Stimulated activated naive CD8-positive, alpha-beta T cell treated with anti-CD3 and anti-CD28 coated beads, Interleukin-15, Interleukin-2, amounts not matched to agents 100 ng/mL and 50 ng/mL, for 24 hours (primary cell): Measurements from ENCODE around the gene STK40.

ENCODE experiments used
- H3K27ac Mint-ChIP-seq: one replicate; pipeline ENCODE4 v1.8.0; 2021; ENCODE audit warnings: mild to moderate bottlenecking, mixed read lengths
- H3K27me3 Mint-ChIP-seq: one replicate; pipeline ENCODE4 v1.8.0; 2021; ENCODE audit warnings: mixed read lengths
- H3K36me3 Mint-ChIP-seq: one replicate; pipeline ENCODE4 v1.8.0; 2021; ENCODE audit warnings: low read depth, mixed read lengths
- H3K4me1 Mint-ChIP-seq: one replicate; pipeline ENCODE4 v1.8.0; 2021; ENCODE audit warnings: low read depth, mixed read lengths
- H3K4me3 Mint-ChIP-seq: one replicate; pipeline ENCODE4 v1.8.0; 2021; ENCODE audit warnings: mild to moderate bottlenecking, mixed read lengths
- H3K9me3 Mint-ChIP-seq: one replicate; pipeline ENCODE4 v1.8.0; 2021; ENCODE audit warnings: mixed read lengths

The STK40 gene

GRCh38 chr1:36367798-36368197 is 17.9 kb downstream of the STK40 start:
- Mint-ChIP-seq H3K36me3 (peaks cover 3% of the 10 kb centered on the region), H3K27ac (peak overlapping the region; percentile 33), H3K4me1 (peaks cover 54% of the 10 kb centered on the region), H3K9me3 (no peaks in the 10 kb centered on the region), H3K4me3 (no peak overlapping the region), H3K27me3 (no peaks in the 10 kb centered on the region)

DNA sequence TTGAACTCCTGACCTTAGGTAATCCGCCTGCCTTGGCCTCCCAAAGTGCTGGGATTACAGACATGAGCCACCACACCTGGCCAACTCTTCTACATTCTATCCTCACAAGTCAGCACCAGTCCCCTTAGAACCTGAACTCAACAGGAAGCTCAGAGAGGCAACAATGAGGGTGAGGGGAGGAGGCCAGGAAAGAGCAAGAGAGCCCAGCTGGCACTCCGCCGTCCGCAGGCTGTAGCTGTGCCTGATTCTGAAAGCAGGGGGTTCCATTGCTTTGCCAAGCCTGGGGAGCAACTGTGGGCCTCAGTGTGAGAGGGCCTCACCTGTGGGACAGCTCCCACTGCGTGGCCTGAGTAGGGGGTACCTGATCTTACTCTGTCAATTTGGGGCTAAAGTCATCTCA is 18.7 kb downstream of the STK40 start:
- Mint-ChIP-seq H3K9me3 (no peaks in the 10 kb centered on the region), H3K4me1 (peaks cover 47% of the 10 kb centered on the region), H3K4me3 (no peak overlapping the region), H3K36me3 (peaks cover 7% of the 10 kb centered on the region), H3K27ac (peak overlapping the region; percentile 79), H3K27me3 (no peaks in the 10 kb centered on the region)

GRCh38 chr1:36366091-36366661 is 19.5 kb downstream of the STK40 start:
- no peak overlapping the region for H3K4me3 Mint-ChIP-seq
- peak overlapping the region; percentile 79 for H3K27ac Mint-ChIP-seq
- H3K4me1 Mint-ChIP-seq: peaks cover 44% of the 10 kb centered on the region
- peaks cover 11% of the 10 kb centered on the region for H3K36me3 Mint-ChIP-seq
- H3K9me3 Mint-ChIP-seq: no peaks in the 10 kb centered on the region
- no peaks in the 10 kb centered on the region for H3K27me3 Mint-ChIP-seq

- Mint-ChIP-seq H3K4me3 (no peak overlapping the region), H3K27me3 (no peaks in the 10 kb centered on the region), H3K9me3 (no peaks in the 10 kb centered on the region), H3K36me3 (peaks cover 11% of the 10 kb centered on the region), H3K4me1 (peaks cover 44% of the 10 kb centered on the region), H3K27ac (peak overlapping the region; percentile 79)
Measured at GRCh38 chr1:36365381-36365780, 20.3 kb downstream of the STK40 start.

GRCh38 chr1:36359911-36360550 is 25.7 kb downstream of the STK40 start:
- peaks cover 51% of the 10 kb centered on the region for H3K36me3 Mint-ChIP-seq
- peaks cover 10% of the 10 kb centered on the region for H3K4me1 Mint-ChIP-seq
- H3K4me3 Mint-ChIP-seq: no peak overlapping the region
- no peaks in the 10 kb centered on the region for H3K27me3 Mint-ChIP-seq
- H3K9me3 Mint-ChIP-seq: no peaks in the 10 kb centered on the region
- H3K27ac Mint-ChIP-seq: peak overlapping the region; percentile 80

DNA sequence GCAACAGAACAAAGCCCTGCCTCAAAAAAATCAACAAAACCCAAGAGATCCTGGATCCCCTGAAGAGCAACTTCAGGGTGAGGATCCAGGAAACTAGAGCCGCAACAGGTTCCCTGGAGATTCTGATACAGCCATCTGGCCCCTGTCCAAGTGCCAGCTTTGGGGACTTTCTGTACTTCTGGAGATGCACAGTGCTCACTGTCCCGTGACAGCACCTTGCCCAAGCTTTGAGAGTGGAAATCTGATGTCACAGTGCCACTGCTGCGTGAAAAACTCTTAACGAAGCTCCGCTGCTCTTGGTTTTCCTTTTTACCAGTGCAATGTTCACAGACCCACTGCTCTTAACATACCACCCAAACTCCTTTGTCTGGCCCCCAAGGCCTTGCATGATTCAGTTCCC is 26.3 kb downstream of the STK40 start:
- H3K4me1 Mint-ChIP-seq: peaks cover 9% of the 10 kb centered on the region
- H3K27ac Mint-ChIP-seq: peak overlapping the region; percentile 80
- H3K27me3 Mint-ChIP-seq: no peaks in the 10 kb centered on the region
- H3K4me3 Mint-ChIP-seq: no peak overlapping the region
- no peaks in the 10 kb centered on the region for H3K9me3 Mint-ChIP-seq
- peaks cover 56% of the 10 kb centered on the region for H3K36me3 Mint-ChIP-seq

GRCh38 chr1:36358514-36359084 is 27.1 kb downstream of the STK40 start:
- H3K27ac Mint-ChIP-seq: no peak overlapping the region
- H3K4me3 Mint-ChIP-seq: no peak overlapping the region
- H3K9me3 Mint-ChIP-seq: no peaks in the 10 kb centered on the region
- H3K27me3 Mint-ChIP-seq: no peaks in the 10 kb centered on the region
- peaks cover 9% of the 10 kb centered on the region for H3K4me1 Mint-ChIP-seq
- peaks cover 59% of the 10 kb centered on the region for H3K36me3 Mint-ChIP-seq

DNA sequence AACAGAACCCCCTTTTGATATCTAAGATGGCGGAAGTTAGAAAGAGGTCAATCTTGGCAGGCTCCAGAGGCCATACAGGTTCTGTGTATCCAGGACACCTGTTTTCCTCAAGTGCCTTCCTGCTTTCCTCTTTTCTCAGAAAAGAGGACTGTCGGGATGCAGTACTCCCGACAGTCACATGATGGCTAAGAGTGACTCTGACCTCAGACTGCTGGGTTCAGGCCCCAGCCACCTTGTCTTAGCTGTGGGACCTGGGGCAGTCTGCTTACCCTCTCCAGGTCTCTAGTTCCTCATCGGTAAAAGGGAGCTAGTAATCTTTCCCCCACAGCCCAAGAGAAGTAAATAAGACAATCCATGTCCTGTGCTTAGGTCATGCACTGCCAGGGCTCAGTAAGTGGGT is 29.9 kb downstream of the STK40 start:
- H3K27ac Mint-ChIP-seq: no peak overlapping the region

GRCh38 chr1:36354486-36354885 is 31.2 kb downstream of the STK40 start:
- Mint-ChIP-seq H3K27me3 (no peaks in the 10 kb centered on the region), H3K9me3 (no peaks in the 10 kb centered on the region), H3K27ac (no peak overlapping the region), H3K4me3 (no peak overlapping the region), H3K4me1 (peaks cover 30% of the 10 kb centered on the region), H3K36me3 (peaks cover 56% of the 10 kb centered on the region)

More for the DNA sequence above, 29.9 kb downstream of the STK40 start:
- H3K9me3 Mint-ChIP-seq: no peaks in the 10 kb centered on the region
- no peak overlapping the region for H3K4me3 Mint-ChIP-seq
- no peaks in the 10 kb centered on the region for H3K27me3 Mint-ChIP-seq
- peaks cover 28% of the 10 kb centered on the region for H3K4me1 Mint-ChIP-seq
- peaks cover 56% of the 10 kb centered on the region for H3K36me3 Mint-ChIP-seq

GRCh38 chr1:36352910-36353878 is 32.5 kb downstream of the STK40 start:
- H3K9me3 Mint-ChIP-seq: no peaks in the 10 kb centered on the region
- no peaks in the 10 kb centered on the region for H3K27me3 Mint-ChIP-seq
- H3K4me1 Mint-ChIP-seq: peaks cover 32% of the 10 kb centered on the region
- H3K4me3 Mint-ChIP-seq: no peak overlapping the region
- H3K27ac Mint-ChIP-seq: no peak overlapping the region
- H3K36me3 Mint-ChIP-seq: peaks cover 47% of the 10 kb centered on the region

GRCh38 chr1:36352125-36352909 is 33.4 kb downstream of the STK40 start:
- peaks cover 46% of the 10 kb centered on the region for H3K36me3 Mint-ChIP-seq

DNA sequence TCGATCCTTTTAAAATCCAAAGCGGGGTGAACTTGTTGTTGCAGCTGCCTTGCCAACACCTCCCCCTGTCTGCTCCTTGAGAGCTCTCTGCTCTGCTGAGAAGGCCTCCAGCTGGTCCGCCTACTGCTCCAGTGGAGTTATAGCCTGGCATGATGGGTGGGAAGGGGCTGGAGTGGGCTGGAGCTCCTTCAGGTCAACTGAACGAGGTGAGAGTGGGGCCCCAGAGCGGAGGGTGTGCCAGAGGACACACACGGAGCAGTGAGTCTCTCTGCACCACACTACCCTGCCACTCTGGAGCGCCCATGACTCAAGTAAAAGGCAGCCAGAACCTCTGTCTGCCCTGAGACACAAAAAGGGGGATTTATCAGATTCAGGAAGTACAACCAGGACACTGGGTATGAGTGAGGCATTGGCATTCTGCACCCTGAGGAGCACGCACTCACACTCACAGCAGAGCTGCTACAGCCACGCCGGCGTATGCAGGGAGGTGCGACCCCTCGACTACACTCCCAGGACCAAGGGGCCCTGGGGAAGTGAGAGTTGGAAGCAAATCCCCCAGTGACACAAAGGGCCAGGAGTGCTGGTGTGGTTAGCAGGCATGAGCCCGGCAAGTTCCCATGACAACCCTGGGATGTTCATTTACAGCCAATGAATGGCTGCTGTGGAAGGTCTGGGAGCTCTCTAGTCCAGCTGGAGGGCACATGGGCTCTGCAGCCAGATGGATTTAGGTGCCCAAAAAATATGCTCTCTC is 34.3 kb downstream of the STK40 start:
- H3K4me3 Mint-ChIP-seq: no peak overlapping the region
- H3K27me3 Mint-ChIP-seq: no peaks in the 10 kb centered on the region
- no peaks in the 10 kb centered on the region for H3K9me3 Mint-ChIP-seq
- H3K27ac Mint-ChIP-seq: peak overlapping the region; percentile 36
- H3K4me1 Mint-ChIP-seq: peaks cover 32% of the 10 kb centered on the region
- peaks cover 43% of the 10 kb centered on the region for H3K36me3 Mint-ChIP-seq

More at GRCh38 chr1:36352125-36352909, 33.4 kb downstream of the STK40 start:
- Mint-ChIP-seq H3K27me3 (no peaks in the 10 kb centered on the region), H3K27ac (no peak overlapping the region), H3K4me3 (no peak overlapping the region), H3K9me3 (no peaks in the 10 kb centered on the region), H3K4me1 (peaks cover 32% of the 10 kb centered on the region)

GRCh38 chr1:36350659-36351226 is 35.0 kb downstream of the STK40 start:
- H3K4me3 Mint-ChIP-seq: no peak overlapping the region

More at GRCh38 chr1:36350659-36351226, 35.0 kb downstream of the STK40 start:
- H3K27me3 Mint-ChIP-seq: no peaks in the 10 kb centered on the region
- peaks cover 32% of the 10 kb centered on the region for H3K4me1 Mint-ChIP-seq
- H3K27ac Mint-ChIP-seq: peak overlapping the region; percentile 63
- peaks cover 43% of the 10 kb centered on the region for H3K36me3 Mint-ChIP-seq
- H3K9me3 Mint-ChIP-seq: no peaks in the 10 kb centered on the region
